Kidney (tissue), 14 donors: ENCODE measurements around the gene ADGRG1. TPM values are rescaled to one million over a fixed set of nuclear protein-coding genes. Genes with fewer than 3 reads are reported as not detected.

Experiments
- DNase-seq, 5 donors: peaks; one replicate each; pipeline ENCODE4 v3.0.0-alpha.2; 2013 to 2020
- FAIRE-seq: peaks from 2 replicates; lab custom pipeline; 2012; peaks lifted over from hg19 to GRCh38; lab: Jason Lieb, UNC
- H3K27ac ChIP-seq, 2 donors: one replicate each; pipeline ENCODE4 v1.7.0; 2013; ENCODE audit warnings: low read depth in 2 of 2, low read length in 2 of 2, inconsistent platforms in 1 of 2
- H3K27me3 ChIP-seq: one replicate; pipeline ENCODE4 v1.7.1; 2013; ENCODE audit warnings: low read length, inconsistent platforms; ENCODE audit not compliant: control insufficient read depth, insufficient read depth
- H3K36me3 ChIP-seq, 3 donors: one replicate each; pipeline versions ENCODE4 v1.7.0 to v1.7.1; 2013; ENCODE audit warnings: low read length in 3 of 3, control low read depth in 1 of 3, inconsistent platforms in 1 of 3; ENCODE audit not compliant: insufficient read depth in 3 of 3, control insufficient read depth in 2 of 3
- H3K4me1 ChIP-seq, 3 donors: one replicate each; pipeline versions ENCODE4 v1.7.0 to v1.7.1; 2013; ENCODE audit warnings: low read length in 3 of 3, inconsistent platforms in 1 of 3, low read depth in 1 of 3; ENCODE audit not compliant: control insufficient read depth in 2 of 3, insufficient read depth in 2 of 3
- H3K4me3 ChIP-seq, 3 donors: one replicate each; pipeline versions ENCODE4 v1.7.0 to v1.8.1; 2013; ENCODE audit warnings: low read length in 3 of 3, control low read depth in 1 of 3, inconsistent platforms in 1 of 3
- H3K9ac ChIP-seq, 3 donors: one replicate each; pipeline versions ENCODE4 v1.7.0 to v1.7.1; 2013; ENCODE audit warnings: low read length in 3 of 3, control low read depth in 1 of 3, inconsistent platforms in 1 of 3
- H3K9me3 ChIP-seq, 3 donors: one replicate each; pipeline versions ENCODE4 v1.7.0 to v1.7.1; 2013; ENCODE audit warnings: low read length in 3 of 3, control low read depth in 1 of 3, inconsistent platforms in 1 of 3; ENCODE audit not compliant: control insufficient read depth in 2 of 3, insufficient read depth in 1 of 3
- CTCF ChIP-seq: IDR thresholded peaks from 3 replicates; pipeline ENCODE4 v1.5.1; 2012; ENCODE audit warnings: mild to moderate bottlenecking, moderate library complexity, borderline replicate concordance; ENCODE audit not compliant: insufficient read depth; ENCODE audit errors: extremely low read depth
- intact Hi-C: fragments of 100-400 bp; cut with DNase I; formaldehyde crosslinking; loops from one replicate; pipeline ENCODE4 v1.11.1; 2022
- polyA plus RNA-seq: library from polyadenylated mRNA; stranded (reverse); fragments of 350-450 nt; fragmentation: Illumina TruSeq; extraction: RNeasy Lipid Tissue Mini Kit (QIAGEN cat#74804); gene quantifications from one replicate; pipeline ENCODE4 v1.2.3, GENCODE V29; 2014; ENCODE audit warnings: low read depth, low replicate concordance; ENCODE audit not compliant: insufficient read depth
- total RNA-seq: library from RNA; stranded (reverse); fragmentation: NEBNext Ultra II Directional; extraction: Animal tissue kit (Norgen Biotek cat#: 25700); gene quantifications from one replicate; pipeline ENCODE4 v1.2.1, GENCODE V29; 2021
- donor health status: control.
- donor health status: control.
- donor health status: control.
- donor health status: control.
- donor health status: control.
- donor health status: DM: yes; HTN: yes; CAD: no.
- donor health status: Normal renal cell carcinoma (clear cell type).

ADGRG1 gene
- total and polyA plus RNA-seq, 2 donors from 2014 or later: 188 to 351 TPM

- intact Hi-C loops: loop anchor here (5.0 kb wide), 1 partner anchor 58 kb away; no protein-coding TSS in a partner anchor
Observed at GRCh38 chr16:57649846-57650245, 21.4 kb downstream of the ADGRG1 start.

GRCh38 chr16:57651344-57652333, 23.2 kb downstream of the ADGRG1 start:
- DNase-seq (no peak), FAIRE-seq (no peak)
- Histone ChIP-seq H3K27ac (no peak overlapping the region), H3K9ac (no peak overlapping the region), H3K4me1 (peaks cover 0 to 10% (median 7%) of the 10 kb centered on the region in 3 donors), H3K36me3 (peaks cover 0 to 59% (median 34%) of the 10 kb centered on the region in 3 donors), H3K27me3 (no peaks in the 10 kb centered on the region), H3K4me3 (no peak overlapping the region), H3K9me3 (no peaks in the 10 kb centered on the region)
- intact Hi-C loops: no loop called here
- TF ChIP-seq CTCF: no peak

More at GRCh38 chr16:57649846-57650245, 21.4 kb downstream of the ADGRG1 start:
- no peak overlapping the region for H3K9ac ChIP-seq
- TF ChIP-seq CTCF: no peak
- peaks cover 0 to 18% (median 9%) of the 10 kb centered on the region in 3 donors for H3K4me1 ChIP-seq
- H3K27me3 ChIP-seq: no peaks in the 10 kb centered on the region
- no peak for DNase-seq
- H3K36me3 ChIP-seq: peaks cover 0 to 46% (median 23%) of the 10 kb centered on the region in 3 donors
- FAIRE-seq: no peak
- H3K9me3 ChIP-seq: no peaks in the 10 kb centered on the region
- H3K27ac ChIP-seq: no peak overlapping the region
- H3K4me3 ChIP-seq: no peak overlapping the region

GRCh38 chr16:57652695-57653471, 24.5 kb downstream of the ADGRG1 start:
- DNase-seq (no peak), FAIRE-seq (no peak)
- no peaks in the 10 kb centered on the region for H3K27me3 ChIP-seq

More at GRCh38 chr16:57652695-57653471, 24.5 kb downstream of the ADGRG1 start:
- TF ChIP-seq CTCF: no peak
- peaks cover 0 to 55% (median 35%) of the 10 kb centered on the region in 3 donors for H3K36me3 ChIP-seq
- H3K9me3 ChIP-seq: no peaks in the 10 kb centered on the region
- no peak overlapping the region for H3K4me3 ChIP-seq
- H3K27ac ChIP-seq: no peak overlapping the region
- intact Hi-C loops: no loop called here
- H3K9ac ChIP-seq: no peak overlapping the region
- peaks cover 0 to 2% (median 1%) of the 10 kb centered on the region in 3 donors for H3K4me1 ChIP-seq
